SJCRH30 (cell line): ENCODE measurements around the gene VSIG4. TPM values are rescaled to one million over a fixed set of nuclear protein-coding genes. Genes with fewer than 3 reads are reported as not detected.
"Not testable (repeated sequence)": the region's sequence is repeated elsewhere in the genome, so short reads cannot be mapped to it uniquely, and the experiment has no call there.

Experiments
- DNase-seq, 2 experiments: peaks; one replicate each; pipeline ENCODE4 v3.0.0-alpha.2; 2015 to 2020
- H3K27ac ChIP-seq: fragments of 250-450 bp; sonication (Bioruptor Pico); 2 replicates; pipeline ENCODE4 v1.5.1; 2020; ENCODE audit warnings: mild to moderate bottlenecking, moderate library complexity
- H3K27me3 ChIP-seq: fragments of 250-450 bp; sonication (Bioruptor Pico); 2 replicates; pipeline ENCODE4 v1.5.1; 2020; ENCODE audit warnings: mild to moderate bottlenecking, moderate library complexity
- H3K36me3 ChIP-seq: fragments of 250-450 bp; sonication (Bioruptor Pico); 2 replicates; pipeline ENCODE4 v1.5.1; 2020; ENCODE audit warnings: mild to moderate bottlenecking, moderate library complexity
- H3K4me1 ChIP-seq: fragments of 250-450 bp; sonication (Bioruptor Pico); 2 replicates; pipeline ENCODE4 v1.5.1; 2020; ENCODE audit warnings: mild to moderate bottlenecking, moderate library complexity
- H3K4me3 ChIP-seq: fragments of 250-450 bp; sonication (Bioruptor Pico); 2 replicates; pipeline ENCODE4 v1.5.1; 2020; ENCODE audit warnings: mild to moderate bottlenecking, moderate library complexity
- H3K9me3 ChIP-seq: fragments of 250-450 bp; sonication (Bioruptor Pico); replicated peaks from 2 replicates; pipeline ENCODE4 v1.5.1; 2020; ENCODE audit warnings: mild to moderate bottlenecking, moderate library complexity
- total RNA-seq: library from RNA; depleted of rRNA; stranded (reverse); fragments of >200 nt; shearing (Covaris generic); gene quantifications from 2 replicates; pipeline ENCODE4 v1.2.3, GENCODE V29; 2014; rRNA removed

The VSIG4 gene
- total RNA-seq: not detected in 2 replicates

DNA sequence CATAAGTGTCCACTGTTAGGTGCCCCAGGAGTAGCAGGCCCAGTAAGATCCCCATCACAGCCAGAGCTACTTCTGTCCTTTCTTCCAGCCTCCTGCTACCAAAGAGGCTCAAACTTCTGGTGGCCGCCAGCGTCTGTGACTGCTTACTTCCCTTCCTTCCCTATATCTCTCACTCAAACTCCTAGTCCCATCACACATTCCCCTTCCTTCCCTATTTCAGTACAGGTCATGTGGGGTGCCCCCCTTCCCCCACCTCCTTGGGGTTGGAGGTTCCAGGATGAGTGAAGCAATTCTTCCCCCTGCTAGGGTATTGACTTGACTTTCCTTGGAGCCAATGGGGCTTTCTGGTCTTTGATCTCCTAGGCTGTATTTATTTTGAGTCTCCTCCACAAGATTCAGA, at the start of gene VSIG4:
TSS of gene VSIG4 (minus strand) at position 137 of the 400 bp plus-strand sequence. CDS start at position 55, 82 bp downstream.
- no peak within 1 kb of the TSS for H3K27ac ChIP-seq
- no peaks in the 10 kb centered on the region for H3K9me3 ChIP-seq
- H3K4me3 ChIP-seq: no peak within 1 kb of the TSS
- no peak for DNase-seq
- no peaks in the 10 kb centered on the region for H3K27me3 ChIP-seq
- H3K36me3 ChIP-seq: no peaks in the 10 kb centered on the region
- H3K4me1 ChIP-seq: no peaks in the 10 kb centered on the region

- Histone ChIP-seq H3K4me1 (no peaks in the 10 kb centered on the region), H3K4me3 (no peak overlapping the region)
- no peak for DNase-seq
These were observed 36.9 kb upstream of the VSIG4 start for GRCh38 chrX:66076801-66077200.

DNA sequence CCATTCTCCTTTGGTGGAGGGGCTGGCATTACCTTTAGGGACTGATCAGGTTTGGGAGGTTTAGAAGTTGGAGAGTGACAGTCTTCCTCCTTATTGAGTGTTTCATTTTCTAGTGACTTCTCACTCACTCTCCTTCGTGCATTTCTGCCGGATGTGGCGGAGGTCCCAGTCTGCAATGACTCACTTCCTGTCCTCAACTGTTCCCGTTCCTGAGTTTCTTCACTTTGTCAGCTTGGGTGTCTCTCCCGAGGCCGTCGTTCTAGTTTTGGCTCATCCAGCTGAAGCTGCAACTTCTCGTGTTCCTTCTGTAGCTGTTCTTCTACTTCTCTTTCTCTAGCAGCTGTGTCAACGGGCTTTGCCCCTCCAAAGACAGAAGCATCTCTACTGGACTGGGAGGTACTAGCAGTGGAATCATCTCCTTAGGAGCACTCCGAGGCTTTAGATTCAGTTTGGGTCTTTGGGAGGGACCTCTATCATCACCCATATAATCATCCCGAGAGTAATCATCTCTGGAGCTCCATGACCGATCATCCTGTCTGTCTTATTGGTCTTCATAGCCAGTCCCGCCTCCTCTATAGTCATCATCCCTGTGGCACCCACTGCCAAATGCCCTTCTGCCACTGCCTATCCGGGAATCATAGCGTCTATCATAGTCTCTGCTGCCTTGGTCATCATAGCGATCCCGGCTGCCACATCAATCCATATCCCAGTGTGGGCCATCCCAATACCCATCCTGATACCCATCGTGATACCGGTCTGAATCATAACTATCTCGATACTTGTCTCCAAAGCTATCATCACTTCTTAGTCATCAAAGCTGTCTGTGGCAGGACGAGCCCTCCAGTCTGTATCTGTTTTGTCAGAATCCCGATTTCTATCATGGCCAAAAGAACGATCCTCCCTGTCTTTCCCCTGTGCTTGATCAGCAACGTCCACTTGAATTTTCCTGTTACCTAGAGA, 35.3 kb upstream of the VSIG4 start:
- no peaks in the 10 kb centered on the region for H3K27me3 ChIP-seq
- no peak for DNase-seq
- H3K27ac ChIP-seq: no peak overlapping the region
- H3K4me3 ChIP-seq: no peak overlapping the region
- no peaks in the 10 kb centered on the region for H3K4me1 ChIP-seq
- no peaks in the 10 kb centered on the region for H3K9me3 ChIP-seq
- no peaks in the 10 kb centered on the region for H3K36me3 ChIP-seq

More at GRCh38 chrX:66076801-66077200, 36.9 kb upstream of the VSIG4 start:
- Histone ChIP-seq H3K27ac (no peak overlapping the region), H3K9me3 (no peaks in the 10 kb centered on the region), H3K27me3 (no peaks in the 10 kb centered on the region), H3K36me3 (no peaks in the 10 kb centered on the region)

GRCh38 chrX:66071126-66071525, 31.2 kb upstream of the VSIG4 start:
- Histone ChIP-seq H3K27ac (no peak overlapping the region), H3K4me3 (no peak overlapping the region), H3K27me3 (no peaks in the 10 kb centered on the region), H3K4me1 (no peaks in the 10 kb centered on the region), H3K36me3 (no peaks in the 10 kb centered on the region), H3K9me3 (no peaks in the 10 kb centered on the region)
- no peak for DNase-seq

- H3K4me3 ChIP-seq: no peak overlapping the region
- DNase-seq: no peak
- no peaks in the 10 kb centered on the region for H3K9me3 ChIP-seq
- no peaks in the 10 kb centered on the region for H3K36me3 ChIP-seq
- no peak overlapping the region for H3K27ac ChIP-seq
- no peaks in the 10 kb centered on the region for H3K4me1 ChIP-seq
- H3K27me3 ChIP-seq: no peaks in the 10 kb centered on the region
These were observed 24.4 kb upstream of the VSIG4 start for GRCh38 chrX:66064261-66064660.

- H3K4me1 ChIP-seq, H3K27ac ChIP-seq, H3K36me3 ChIP-seq, H3K9me3 ChIP-seq, H3K27me3 ChIP-seq, H3K4me3 ChIP-seq, DNase-seq: not testable (repeated sequence)
These were observed 17.1 kb upstream of the VSIG4 start for GRCh38 chrX:66057019-66057418.

- H3K27me3 ChIP-seq: no peaks in the 10 kb centered on the region
- DNase-seq: no peak
- no peak overlapping the region for H3K4me3 ChIP-seq
- H3K4me1 ChIP-seq: no peaks in the 10 kb centered on the region
- no peaks in the 10 kb centered on the region for H3K36me3 ChIP-seq
- no peak overlapping the region for H3K27ac ChIP-seq
- H3K9me3 ChIP-seq: no peaks in the 10 kb centered on the region
These were observed 15.1 kb upstream of the VSIG4 start for GRCh38 chrX:66054978-66055377.

DNA sequence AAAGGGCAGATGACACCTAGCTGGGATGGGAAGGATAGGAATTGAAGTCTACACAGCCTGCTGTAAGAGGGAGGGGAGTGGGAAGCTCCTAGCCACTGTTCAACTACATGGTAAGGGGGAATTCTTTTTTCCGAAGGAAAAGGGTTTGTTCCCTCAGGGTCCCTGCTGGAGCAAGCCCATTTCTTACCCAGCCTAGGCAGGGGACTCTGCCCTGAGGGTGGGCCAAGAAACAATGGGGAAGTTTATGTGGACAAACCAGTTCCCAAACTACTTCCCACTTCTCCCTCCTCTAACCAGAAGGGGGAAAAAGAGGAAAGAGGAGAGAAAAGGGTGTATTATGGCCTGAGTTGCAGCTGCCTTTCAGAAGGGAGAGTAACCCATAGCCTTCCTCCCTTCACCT, 13.5 kb upstream of the VSIG4 start:
- Histone ChIP-seq H3K36me3 (no peaks in the 10 kb centered on the region), H3K4me1 (no peaks in the 10 kb centered on the region), H3K9me3 (no peaks in the 10 kb centered on the region), H3K27me3 (no peaks in the 10 kb centered on the region), H3K4me3 (no peak overlapping the region), H3K27ac (no peak overlapping the region)
- no peak for DNase-seq

GRCh38 chrX:66051980-66052379, 12.1 kb upstream of the VSIG4 start:
- no peak overlapping the region for H3K27ac ChIP-seq
- DNase-seq: no peak
- no peaks in the 10 kb centered on the region for H3K4me1 ChIP-seq
- no peaks in the 10 kb centered on the region for H3K9me3 ChIP-seq
- H3K27me3 ChIP-seq: no peaks in the 10 kb centered on the region
- no peak overlapping the region for H3K4me3 ChIP-seq
- no peaks in the 10 kb centered on the region for H3K36me3 ChIP-seq

DNA sequence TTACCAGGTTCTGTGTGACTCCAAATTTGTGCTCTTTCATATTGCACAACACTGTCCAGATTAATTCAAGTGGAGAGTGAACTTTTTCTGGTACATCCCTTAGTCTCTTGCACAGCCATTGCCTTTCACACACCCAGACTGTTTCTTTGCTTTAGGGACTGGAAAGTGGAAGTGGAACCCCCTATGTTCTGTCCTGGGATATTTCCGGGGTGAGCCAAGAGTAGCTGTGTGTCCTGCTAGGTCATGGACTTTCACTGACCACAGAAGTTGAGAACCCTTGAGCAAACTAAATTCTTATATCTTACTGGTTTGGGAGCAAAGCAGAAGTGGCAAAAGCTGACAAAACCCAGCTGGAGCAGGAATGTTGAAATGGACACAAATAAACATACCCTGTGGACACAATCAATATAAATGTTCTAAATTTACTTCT, 10.3 kb upstream of the VSIG4 start:
- no peaks in the 10 kb centered on the region for H3K9me3 ChIP-seq
- H3K4me1 ChIP-seq: no peaks in the 10 kb centered on the region
- no peak for DNase-seq
- H3K36me3 ChIP-seq: no peaks in the 10 kb centered on the region
- no peaks in the 10 kb centered on the region for H3K27me3 ChIP-seq
- H3K4me3 ChIP-seq: no peak overlapping the region
- H3K27ac ChIP-seq: no peak overlapping the region

DNA sequence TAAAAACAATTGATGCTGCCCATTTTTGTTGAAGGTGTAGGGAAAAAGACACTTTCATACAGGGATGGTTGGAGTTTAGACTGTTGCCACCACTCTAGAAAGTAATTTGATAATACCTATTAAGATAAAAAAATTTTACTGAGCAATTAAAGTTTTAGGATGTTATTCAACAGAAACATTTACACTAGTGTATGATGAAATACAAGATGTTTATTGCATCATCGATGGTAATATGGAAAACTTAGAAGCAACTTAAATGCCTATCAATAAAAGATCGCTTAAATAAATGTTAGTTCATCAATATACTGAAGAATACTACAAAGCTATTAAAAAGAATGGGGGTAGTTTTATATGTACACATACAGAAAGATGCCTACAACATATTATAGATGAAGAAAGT, 9.2 kb upstream of the VSIG4 start:
- DNase-seq: no peak
- no peaks in the 10 kb centered on the region for H3K4me1 ChIP-seq
- no peak overlapping the region for H3K4me3 ChIP-seq
- no peaks in the 10 kb centered on the region for H3K36me3 ChIP-seq
- H3K27ac ChIP-seq: no peak overlapping the region
- no peaks in the 10 kb centered on the region for H3K9me3 ChIP-seq
- no peaks in the 10 kb centered on the region for H3K27me3 ChIP-seq

GRCh38 chrX:66046612-66047235, 6.8 kb upstream of the VSIG4 start:
- Histone ChIP-seq H3K27me3 (no peaks in the 10 kb centered on the region), H3K36me3 (no peaks in the 10 kb centered on the region), H3K4me1 (no peaks in the 10 kb centered on the region), H3K4me3 (no peak overlapping the region), H3K27ac (no peak overlapping the region), H3K9me3 (no peaks in the 10 kb centered on the region)
- DNase-seq: no peak

GRCh38 chrX:66045894-66046293, 6.0 kb upstream of the VSIG4 start:
- Histone ChIP-seq H3K36me3 (no peaks in the 10 kb centered on the region), H3K27ac (no peak overlapping the region), H3K4me3 (no peak overlapping the region), H3K27me3 (no peaks in the 10 kb centered on the region), H3K9me3 (no peaks in the 10 kb centered on the region), H3K4me1 (no peaks in the 10 kb centered on the region)
- DNase-seq: no peak

- no peak overlapping the region for H3K4me3 ChIP-seq
- H3K27ac ChIP-seq: no peak overlapping the region
- DNase-seq: no peak
- H3K9me3 ChIP-seq: no peaks in the 10 kb centered on the region
- no peaks in the 10 kb centered on the region for H3K36me3 ChIP-seq
- H3K4me1 ChIP-seq: no peaks in the 10 kb centered on the region
- no peaks in the 10 kb centered on the region for H3K27me3 ChIP-seq
These were observed 3.7 kb upstream of the VSIG4 start for GRCh38 chrX:66043584-66043983.

- no peak overlapping the region for H3K27ac ChIP-seq
- no peak overlapping the region for H3K4me3 ChIP-seq
- H3K9me3 ChIP-seq: no peaks in the 10 kb centered on the region
- no peak for DNase-seq
- no peaks in the 10 kb centered on the region for H3K27me3 ChIP-seq
- H3K36me3 ChIP-seq: no peaks in the 10 kb centered on the region
- no peaks in the 10 kb centered on the region for H3K4me1 ChIP-seq
These were observed 2.6 kb upstream of the VSIG4 start for GRCh38 chrX:66042307-66043077.
